Measurements from ENCODE around the gene MTG2. TPM values are rescaled to one million over a fixed set of nuclear protein-coding genes. Genes with fewer than 3 reads are reported as not detected.

MTG2 gene
- total and polyA plus RNA-seq, 2 of the 13 experiments (the other 11 are each of a cell fraction or from before 2014, with no cell fraction given), result 20.4 to 37.8 TPM

DNA sequence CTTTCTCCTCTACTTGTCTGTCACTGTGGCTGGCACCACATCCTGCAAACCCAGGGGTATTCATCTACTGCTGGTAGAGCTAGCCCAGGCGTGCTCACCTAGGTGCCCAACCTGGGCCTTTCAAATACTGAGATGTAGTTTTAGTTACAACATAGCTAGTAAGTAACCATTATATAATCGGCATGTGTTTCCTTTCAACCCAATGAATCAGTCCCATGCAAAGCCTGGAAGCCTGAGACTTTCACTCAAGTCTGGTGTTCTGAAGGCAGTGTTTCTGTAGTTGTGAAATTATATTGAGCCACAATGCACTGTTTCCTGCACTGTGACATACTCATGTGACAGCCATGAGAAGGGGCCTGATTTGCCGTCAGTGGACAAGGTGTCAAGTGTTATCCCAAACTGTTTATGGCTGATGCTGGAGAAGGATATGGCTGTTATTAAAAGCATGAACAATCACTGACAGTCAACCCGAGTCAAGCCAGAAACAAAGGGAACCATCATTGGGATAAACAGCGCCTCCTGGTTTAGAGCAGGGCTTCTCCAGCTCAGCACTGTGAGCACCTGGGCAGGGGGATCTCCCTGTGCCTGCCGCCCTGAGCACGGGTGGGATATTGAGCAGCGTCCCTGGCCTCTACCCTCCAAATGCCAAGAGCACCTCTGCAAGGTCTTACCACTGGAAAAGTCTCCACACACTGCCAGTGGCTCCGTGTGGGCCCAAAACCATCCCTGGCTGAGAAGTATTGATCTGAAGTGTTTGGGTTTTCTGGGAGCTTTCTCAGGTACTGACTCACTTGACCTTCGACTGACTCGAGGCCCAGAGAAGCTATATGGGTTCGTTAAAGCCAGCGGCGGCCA lies 41.2 kb upstream of the MTG2 start (continued):
- TF ChIP-seq, protein P1, sequence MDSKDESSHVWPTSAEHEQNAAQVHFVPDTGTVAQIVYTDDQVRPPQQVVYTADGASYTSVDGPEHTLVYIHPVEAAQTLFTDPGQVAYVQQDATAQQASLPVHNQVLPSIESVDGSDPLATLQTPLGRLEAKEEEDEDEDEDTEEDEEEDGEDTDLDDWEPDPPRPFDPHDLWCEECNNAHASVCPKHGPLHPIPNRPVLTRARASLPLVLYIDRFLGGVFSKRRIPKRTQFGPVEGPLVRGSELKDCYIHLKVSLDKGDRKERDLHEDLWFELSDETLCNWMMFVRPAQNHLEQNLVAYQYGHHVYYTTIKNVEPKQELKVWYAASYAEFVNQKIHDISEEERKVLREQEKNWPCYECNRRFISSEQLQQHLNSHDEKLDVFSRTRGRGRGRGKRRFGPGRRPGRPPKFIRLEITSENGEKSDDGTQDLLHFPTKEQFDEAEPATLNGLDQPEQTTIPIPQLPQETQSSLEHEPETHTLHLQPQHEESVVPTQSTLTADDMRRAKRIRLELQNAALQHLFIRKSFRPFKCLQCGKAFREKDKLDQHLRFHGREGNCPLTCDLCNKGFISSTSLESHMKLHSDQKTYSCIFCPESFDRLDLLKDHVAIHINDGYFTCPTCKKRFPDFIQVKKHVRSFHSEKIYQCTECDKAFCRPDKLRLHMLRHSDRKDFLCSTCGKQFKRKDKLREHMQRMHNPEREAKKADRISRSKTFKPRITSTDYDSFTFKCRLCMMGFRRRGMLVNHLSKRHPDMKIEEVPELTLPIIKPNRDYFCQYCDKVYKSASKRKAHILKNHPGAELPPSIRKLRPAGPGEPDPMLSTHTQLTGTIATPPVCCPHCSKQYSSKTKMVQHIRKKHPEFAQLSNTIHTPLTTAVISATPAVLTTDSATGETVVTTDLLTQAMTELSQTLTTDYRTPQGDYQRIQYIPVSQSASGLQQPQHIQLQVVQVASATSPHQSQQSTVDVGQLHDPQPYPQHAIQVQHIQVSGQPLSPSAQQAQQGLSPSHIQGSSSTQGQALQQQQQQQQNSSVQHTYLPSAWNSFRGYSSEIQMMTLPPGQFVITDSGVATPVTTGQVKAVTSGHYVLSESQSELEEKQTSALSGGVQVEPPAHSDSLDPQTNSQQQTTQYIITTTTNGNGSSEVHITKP (CRISPR knock-in tag; IDR thresholded peaks at IDR 0.05; ENCODE audit: low read depth), result no peak; the same call in 1 of the 2 replicates
- TF ChIP-seq ZFYVE20 (CRISPR knock-in tag; IDR thresholded peaks at IDR 0.05; ENCODE audit: borderline replicate concordance, low read depth) (no peak), DNMT3B (CRISPR knock-in tag; conservative IDR thresholded peaks at IDR 0.05) (no peak), RFXANK (CRISPR knock-in tag; IDR thresholded peaks at IDR 0.05) (no peak), SP2 (CRISPR knock-in tag; IDR thresholded peaks at IDR 0.05) (no peak), MED8 (CRISPR knock-in tag; IDR thresholded peaks at IDR 0.05; ENCODE audit: insufficient replicate concordance) (no peak), ZNF792 (CRISPR knock-in tag; IDR thresholded peaks at IDR 0.05) (no peak), RFX3 (CRISPR knock-in tag; IDR thresholded peaks at IDR 0.05) (no peak), CHD4 (IDR thresholded peaks at IDR 0.05; ENCODE audit: borderline replicate concordance, low read length) (no peak), PAWR (CRISPR knock-in tag; IDR thresholded peaks at IDR 0.05; ENCODE audit: borderline replicate concordance) (no peak), PCBP2 (optimal IDR thresholded peaks at IDR 0.05; ENCODE audit: low read depth, low read length, poor library complexity, severe bottlenecking) (no peak), SSRP1 (CRISPR knock-in tag; IDR thresholded peaks at IDR 0.05) (no peak), SATB2 (CRISPR knock-in tag; IDR thresholded peaks at IDR 0.05) (no peak)
- TF ChIP-seq, protein P2, sequence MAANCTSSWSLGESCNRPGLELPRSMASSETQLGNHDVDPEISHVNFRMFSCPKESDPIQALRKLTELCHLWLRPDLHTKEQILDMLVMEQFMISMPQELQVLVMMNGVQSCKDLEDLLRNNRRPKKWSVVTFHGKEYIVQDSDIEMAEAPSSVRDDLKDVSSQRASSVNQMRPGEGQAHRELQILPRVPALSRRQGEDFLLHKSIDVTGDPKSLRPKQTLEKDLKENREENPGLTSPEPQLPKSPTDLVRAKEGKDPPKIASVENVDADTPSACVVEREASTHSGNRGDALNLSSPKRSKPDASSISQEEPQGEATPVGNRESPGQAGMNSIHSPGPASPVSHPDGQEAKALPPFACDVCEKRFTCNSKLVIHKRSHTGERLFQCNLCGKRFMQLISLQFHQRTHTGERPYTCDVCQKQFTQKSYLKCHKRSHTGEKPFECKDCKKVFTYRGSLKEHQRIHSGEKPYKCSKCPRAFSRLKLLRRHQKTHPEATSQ (CRISPR knock-in tag; IDR thresholded peaks at IDR 0.05; ENCODE audit: borderline replicate concordance), result no peak
- TF ChIP-seq, protein P3, sequence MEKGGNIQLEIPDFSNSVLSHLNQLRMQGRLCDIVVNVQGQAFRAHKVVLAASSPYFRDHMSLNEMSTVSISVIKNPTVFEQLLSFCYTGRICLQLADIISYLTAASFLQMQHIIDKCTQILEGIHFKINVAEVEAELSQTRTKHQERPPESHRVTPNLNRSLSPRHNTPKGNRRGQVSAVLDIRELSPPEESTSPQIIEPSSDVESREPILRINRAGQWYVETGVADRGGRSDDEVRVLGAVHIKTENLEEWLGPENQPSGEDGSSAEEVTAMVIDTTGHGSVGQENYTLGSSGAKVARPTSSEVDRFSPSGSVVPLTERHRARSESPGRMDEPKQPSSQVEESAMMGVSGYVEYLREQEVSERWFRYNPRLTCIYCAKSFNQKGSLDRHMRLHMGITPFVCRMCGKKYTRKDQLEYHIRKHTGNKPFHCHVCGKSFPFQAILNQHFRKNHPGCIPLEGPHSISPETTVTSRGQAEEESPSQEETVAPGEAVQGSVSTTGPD (CRISPR knock-in tag; IDR thresholded peaks at IDR 0.05), result no peak
- TF ChIP-seq, protein P4, sequence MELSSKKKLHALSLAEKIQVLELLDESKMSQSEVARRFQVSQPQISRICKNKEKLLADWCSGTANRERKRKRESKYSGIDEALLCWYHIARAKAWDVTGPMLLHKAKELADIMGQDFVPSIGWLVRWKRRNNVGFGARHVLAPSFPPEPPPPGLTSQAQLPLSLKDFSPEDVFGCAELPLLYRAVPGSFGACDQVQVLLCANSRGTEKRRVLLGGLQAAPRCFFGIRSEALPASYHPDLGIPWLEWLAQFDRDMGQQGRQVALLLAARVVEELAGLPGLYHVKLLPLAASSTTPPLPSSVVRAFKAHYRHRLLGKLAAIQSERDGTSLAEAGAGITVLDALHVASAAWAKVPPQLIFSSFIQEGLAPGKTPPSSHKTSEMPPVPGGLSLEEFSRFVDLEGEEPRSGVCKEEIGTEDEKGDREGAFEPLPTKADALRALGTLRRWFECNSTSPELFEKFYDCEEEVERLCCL (CRISPR knock-in tag; IDR thresholded peaks at IDR 0.05; ENCODE audit: borderline replicate concordance), result no peak

Measured in HepG2 (cell line).